SK-N-SH (cell line): ENCODE results near the gene TMEM150A.

Experiments used
- CHD2 ChIP-seq: fragments of 150-350 bp; IDR thresholded peaks from 2 replicates; pipeline ENCODE4 v1.6.1; 2018; ENCODE audit warnings: low read length; ENCODE audit not compliant: partially characterized antibody
- MEF2A ChIP-seq: IDR thresholded peaks from 2 replicates; pipeline ENCODE4 v1.4.0; 2012; ENCODE audit warnings: low read depth, borderline replicate concordance
- SMC3 ChIP-seq: IDR thresholded peaks from 2 replicates; pipeline ENCODE4 v1.6.1; 2012; ENCODE audit warnings: low read depth, low read length, improper control_type of control experiment
- TAF1 ChIP-seq: IDR thresholded peaks from 2 replicates; pipeline ENCODE4 v1.6.1; 2012; ENCODE audit warnings: low read depth, mild to moderate bottlenecking, low read length, moderate library complexity, borderline replicate concordance
- YY1 ChIP-seq: IDR thresholded peaks from 2 replicates; pipeline ENCODE4 v1.4.0; 2012; ENCODE audit warnings: low read depth, mild to moderate bottlenecking
- TF ChIP-seq, protein P1 (sequence below): fragments of 200-600 bp; sonication (generic); IDR thresholded peaks from 2 replicates; pipeline ENCODE4 v1.6.1; 2017; ENCODE audit warnings: antibody characterized with exemption, mild to moderate bottlenecking, moderate library complexity
- TF ChIP-seq, protein P2 (sequence below): IDR thresholded peaks from 2 replicates; pipeline ENCODE4 v1.4.0; 2012; ENCODE audit warnings: low read depth

DNA sequence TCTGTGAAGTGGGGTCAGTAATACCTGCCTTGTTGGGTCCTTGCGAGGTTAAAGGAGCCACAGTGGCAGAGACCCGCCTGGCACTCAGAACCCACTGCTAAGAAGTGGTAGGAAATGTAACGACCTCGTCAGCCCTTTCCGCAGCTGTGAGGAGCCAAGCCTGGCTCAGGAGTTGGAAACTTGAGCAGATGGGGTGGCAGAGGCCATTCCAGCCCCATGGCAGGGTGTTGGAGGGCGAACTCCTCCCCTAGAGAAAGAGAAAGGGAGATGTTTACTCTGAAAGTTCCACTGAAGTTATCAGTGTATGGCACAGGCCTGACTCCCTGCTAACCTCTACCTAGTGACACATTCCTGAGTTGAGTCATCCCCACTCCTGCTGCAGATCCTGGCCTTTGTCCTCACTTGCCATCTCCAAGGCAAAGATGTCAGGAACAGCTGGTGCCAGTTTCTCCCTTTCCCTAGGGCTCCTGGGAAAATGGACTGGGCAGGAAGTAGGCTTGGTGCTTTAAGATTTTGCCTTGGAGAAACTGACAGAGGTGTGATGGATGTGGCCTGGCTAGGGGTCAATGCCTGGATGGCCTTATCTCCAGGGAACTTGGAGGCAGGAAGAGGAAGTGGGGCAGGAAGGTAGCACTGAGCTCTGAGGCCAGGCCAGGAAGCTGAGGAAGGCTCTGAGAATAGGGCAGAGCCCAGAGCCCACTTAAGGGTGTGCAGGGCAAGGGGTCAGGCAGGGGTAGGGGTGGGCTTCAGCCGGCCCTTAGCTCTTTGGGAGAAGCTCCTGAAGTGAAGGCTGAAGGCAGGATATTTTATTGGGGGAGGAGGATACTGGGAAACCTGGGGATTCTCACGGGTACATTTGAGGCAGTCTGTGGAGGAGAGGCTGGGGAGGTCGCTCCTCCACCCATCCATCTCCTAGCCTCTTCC is 17.4 kb downstream of the TMEM150A start:
- no peak for TF ChIP-seq CHD2
- no peak for TF ChIP-seq TAF1
- no peak for TF ChIP-seq YY1
- no peak for TF ChIP-seq SMC3
- TF ChIP-seq, protein P1, sequence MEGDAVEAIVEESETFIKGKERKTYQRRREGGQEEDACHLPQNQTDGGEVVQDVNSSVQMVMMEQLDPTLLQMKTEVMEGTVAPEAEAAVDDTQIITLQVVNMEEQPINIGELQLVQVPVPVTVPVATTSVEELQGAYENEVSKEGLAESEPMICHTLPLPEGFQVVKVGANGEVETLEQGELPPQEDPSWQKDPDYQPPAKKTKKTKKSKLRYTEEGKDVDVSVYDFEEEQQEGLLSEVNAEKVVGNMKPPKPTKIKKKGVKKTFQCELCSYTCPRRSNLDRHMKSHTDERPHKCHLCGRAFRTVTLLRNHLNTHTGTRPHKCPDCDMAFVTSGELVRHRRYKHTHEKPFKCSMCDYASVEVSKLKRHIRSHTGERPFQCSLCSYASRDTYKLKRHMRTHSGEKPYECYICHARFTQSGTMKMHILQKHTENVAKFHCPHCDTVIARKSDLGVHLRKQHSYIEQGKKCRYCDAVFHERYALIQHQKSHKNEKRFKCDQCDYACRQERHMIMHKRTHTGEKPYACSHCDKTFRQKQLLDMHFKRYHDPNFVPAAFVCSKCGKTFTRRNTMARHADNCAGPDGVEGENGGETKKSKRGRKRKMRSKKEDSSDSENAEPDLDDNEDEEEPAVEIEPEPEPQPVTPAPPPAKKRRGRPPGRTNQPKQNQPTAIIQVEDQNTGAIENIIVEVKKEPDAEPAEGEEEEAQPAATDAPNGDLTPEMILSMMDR: no peak
- no peak for TF ChIP-seq MEF2A
- TF ChIP-seq, protein P2, sequence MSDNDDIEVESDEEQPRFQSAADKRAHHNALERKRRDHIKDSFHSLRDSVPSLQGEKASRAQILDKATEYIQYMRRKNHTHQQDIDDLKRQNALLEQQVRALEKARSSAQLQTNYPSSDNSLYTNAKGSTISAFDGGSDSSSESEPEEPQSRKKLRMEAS: no peak
